Liver (tissue), 3 donors: ENCODE measurements around the gene DCC.

Experiments used
- CTCF ChIP-seq: fragments of 150-350 bp; IDR thresholded peaks from 2 replicates; pipeline ENCODE4 v1.5.1; 2017; ENCODE audit warnings: improper control_type of control experiment, low read depth, low read length; ENCODE audit not compliant: missing input control
- EGR1 ChIP-seq, 2 donors: IDR thresholded peaks; 2 replicates each; pipeline ENCODE4 v1.6.1; 2016 to 2018; ENCODE audit warnings: antibody characterized with exemption in 2 of 2, low read depth in 2 of 2
- FOXA1 ChIP-seq: IDR thresholded peaks from 2 replicates; pipeline ENCODE4 v1.6.1; 2016; ENCODE audit warnings: antibody characterized with exemption
- HNF4A ChIP-seq, 2 donors: conservative IDR thresholded peaks; 2 replicates each; pipeline ENCODE4 v1.6.1; 2016; ENCODE audit warnings: antibody characterized with exemption in 2 of 2, mild to moderate bottlenecking in 2 of 2
- JUND ChIP-seq, 2 donors: IDR thresholded peaks; 2 replicates each; pipeline ENCODE4 v1.6.1; 2016; ENCODE audit warnings: antibody characterized with exemption in 2 of 2
- MAX ChIP-seq: IDR thresholded peaks from 2 replicates; pipeline ENCODE4 v1.6.1; 2016; ENCODE audit warnings: antibody characterized with exemption
- RAD21 ChIP-seq, 2 donors: IDR thresholded peaks; 2 replicates each; pipeline ENCODE4 v1.6.1; 2016; ENCODE audit warnings: antibody characterized with exemption in 2 of 2, mild to moderate bottlenecking in 2 of 2
- REST ChIP-seq: IDR thresholded peaks from 2 replicates; pipeline ENCODE4 v1.6.1; 2016; ENCODE audit warnings: antibody characterized with exemption, mild to moderate bottlenecking
- RXRA ChIP-seq, 2 donors: IDR thresholded peaks; 2 replicates each; pipeline ENCODE4 v1.6.1; 2017 to 2018; ENCODE audit warnings: antibody characterized with exemption in 2 of 2, mild to moderate bottlenecking in 1 of 2
- SP1 ChIP-seq: IDR thresholded peaks from 2 replicates; pipeline ENCODE4 v1.6.1; 2018; ENCODE audit warnings: antibody characterized with exemption, mild to moderate bottlenecking
- TAF1 ChIP-seq: conservative IDR thresholded peaks from 2 replicates; pipeline ENCODE4 v1.6.1; 2016; ENCODE audit warnings: antibody characterized with exemption, mild to moderate bottlenecking
- YY1 ChIP-seq: IDR thresholded peaks from 2 replicates; pipeline ENCODE4 v1.6.1; 2016; ENCODE audit warnings: antibody characterized with exemption, mild to moderate bottlenecking
- TF ChIP-seq, protein P1 (sequence below): IDR thresholded peaks from 2 replicates; pipeline ENCODE4 v1.6.1; 2016; ENCODE audit warnings: antibody characterized with exemption
- donor health status: healthy.
- donor health status: healthy.

- no peak for TF ChIP-seq CTCF
- TF ChIP-seq EGR1 (IDR thresholded peaks at IDR 0.05; ENCODE audit: low read depth in 2 of 2): no peak
- no peak for TF ChIP-seq HNF4A (conservative IDR thresholded peaks at IDR 0.05)
- no peak for TF ChIP-seq RXRA (IDR thresholded peaks at IDR 0.05)
- TF ChIP-seq RAD21 (IDR thresholded peaks at IDR 0.05): no peak
- TF ChIP-seq MAX: no peak
- TF ChIP-seq SP1: no peak
- TF ChIP-seq, protein P1, sequence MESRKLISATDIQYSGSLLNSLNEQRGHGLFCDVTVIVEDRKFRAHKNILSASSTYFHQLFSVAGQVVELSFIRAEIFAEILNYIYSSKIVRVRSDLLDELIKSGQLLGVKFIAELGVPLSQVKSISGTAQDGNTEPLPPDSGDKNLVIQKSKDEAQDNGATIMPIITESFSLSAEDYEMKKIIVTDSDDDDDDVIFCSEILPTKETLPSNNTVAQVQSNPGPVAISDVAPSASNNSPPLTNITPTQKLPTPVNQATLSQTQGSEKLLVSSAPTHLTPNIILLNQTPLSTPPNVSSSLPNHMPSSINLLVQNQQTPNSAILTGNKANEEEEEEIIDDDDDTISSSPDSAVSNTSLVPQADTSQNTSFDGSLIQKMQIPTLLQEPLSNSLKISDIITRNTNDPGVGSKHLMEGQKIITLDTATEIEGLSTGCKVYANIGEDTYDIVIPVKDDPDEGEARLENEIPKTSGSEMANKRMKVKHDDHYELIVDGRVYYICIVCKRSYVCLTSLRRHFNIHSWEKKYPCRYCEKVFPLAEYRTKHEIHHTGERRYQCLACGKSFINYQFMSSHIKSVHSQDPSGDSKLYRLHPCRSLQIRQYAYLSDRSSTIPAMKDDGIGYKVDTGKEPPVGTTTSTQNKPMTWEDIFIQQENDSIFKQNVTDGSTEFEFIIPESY: no peak
- TF ChIP-seq REST: no peak
- TF ChIP-seq JUND (IDR thresholded peaks at IDR 0.05): no peak
- TF ChIP-seq TAF1: no peak
- TF ChIP-seq FOXA1: no peak
- TF ChIP-seq YY1: no peak
Measured at GRCh38 chr18:53093636-53094035, 753.6 kb downstream of the DCC start.
